HEK293T (cell line): ENCODE data around the gene OR8K3.

Source experiments
- ARNT ChIP-seq: fragments of 450-650 bp; IDR thresholded peaks from 2 replicates; pipeline ENCODE4 v1.6.1; 2017; ENCODE audit warnings: mild to moderate bottlenecking
- BHLHE40 ChIP-seq: fragments of 450-650 bp; IDR thresholded peaks from 2 replicates; pipeline ENCODE4 v1.6.1; 2016; ENCODE audit warnings: mild to moderate bottlenecking, moderate library complexity, borderline replicate concordance
- ELF4 ChIP-seq: fragments of 450-650 bp; IDR thresholded peaks from 2 replicates; pipeline ENCODE4 v1.6.1; 2017; ENCODE audit warnings: antibody characterized with exemption
- FOXA1 ChIP-seq: fragments of 450-650 bp; IDR thresholded peaks from 2 replicates; pipeline ENCODE4 v1.6.1; 2016; ENCODE audit warnings: mild to moderate bottlenecking
- FOXK2 ChIP-seq: fragments of 450-650 bp; IDR thresholded peaks from 2 replicates; pipeline ENCODE4 v1.6.1; 2016; ENCODE audit warnings: mild to moderate bottlenecking
- FOXM1 ChIP-seq: fragments of 450-650 bp; IDR thresholded peaks from 2 replicates; pipeline ENCODE4 v1.6.1; 2017; ENCODE audit warnings: mild to moderate bottlenecking, borderline replicate concordance
- L3MBTL2 ChIP-seq: fragments of 450-650 bp; conservative IDR thresholded peaks from 2 replicates; pipeline ENCODE4 v1.6.1; 2016; ENCODE audit warnings: mild to moderate bottlenecking
- PKNOX1 ChIP-seq: fragments of 450-650 bp; IDR thresholded peaks from 2 replicates; pipeline ENCODE4 v1.6.1; 2016
- SP1 ChIP-seq: fragments of 450-650 bp; IDR thresholded peaks from 2 replicates; pipeline ENCODE4 v1.6.1; 2017
- SUZ12 ChIP-seq: fragments of 450-650 bp; IDR thresholded peaks from 2 replicates; pipeline ENCODE4 v1.6.1; 2016; ENCODE audit warnings: mild to moderate bottlenecking
- TARDBP ChIP-seq: fragments of 450-650 bp; IDR thresholded peaks from 2 replicates; pipeline ENCODE4 v1.6.1; 2016
- ZNF384 ChIP-seq: fragments of 450-650 bp; IDR thresholded peaks from 2 replicates; pipeline ENCODE4 v1.6.1; 2016

- no peak for TF ChIP-seq FOXM1
- TF ChIP-seq SP1: no peak
- no peak for TF ChIP-seq ARNT
- no peak for TF ChIP-seq TARDBP
- no peak for TF ChIP-seq BHLHE40
- no peak for TF ChIP-seq ZNF384
- TF ChIP-seq FOXK2: no peak
- no peak for TF ChIP-seq ELF4
- TF ChIP-seq FOXA1: no peak
- no peak for TF ChIP-seq PKNOX1
- no peak for TF ChIP-seq L3MBTL2
- no peak for TF ChIP-seq SUZ12
These were observed 41.1 kb upstream of the OR8K3 start, which contains the start of gene OR5T1 for GRCh38 chr11:56273854-56274253.
